ENCODE results near the gene TMEM119.
"Not testable (repeated sequence)": the region's sequence is repeated elsewhere in the genome, so short reads cannot be mapped to it uniquely, and the experiment has no call there.

Gene TMEM119

DNA sequence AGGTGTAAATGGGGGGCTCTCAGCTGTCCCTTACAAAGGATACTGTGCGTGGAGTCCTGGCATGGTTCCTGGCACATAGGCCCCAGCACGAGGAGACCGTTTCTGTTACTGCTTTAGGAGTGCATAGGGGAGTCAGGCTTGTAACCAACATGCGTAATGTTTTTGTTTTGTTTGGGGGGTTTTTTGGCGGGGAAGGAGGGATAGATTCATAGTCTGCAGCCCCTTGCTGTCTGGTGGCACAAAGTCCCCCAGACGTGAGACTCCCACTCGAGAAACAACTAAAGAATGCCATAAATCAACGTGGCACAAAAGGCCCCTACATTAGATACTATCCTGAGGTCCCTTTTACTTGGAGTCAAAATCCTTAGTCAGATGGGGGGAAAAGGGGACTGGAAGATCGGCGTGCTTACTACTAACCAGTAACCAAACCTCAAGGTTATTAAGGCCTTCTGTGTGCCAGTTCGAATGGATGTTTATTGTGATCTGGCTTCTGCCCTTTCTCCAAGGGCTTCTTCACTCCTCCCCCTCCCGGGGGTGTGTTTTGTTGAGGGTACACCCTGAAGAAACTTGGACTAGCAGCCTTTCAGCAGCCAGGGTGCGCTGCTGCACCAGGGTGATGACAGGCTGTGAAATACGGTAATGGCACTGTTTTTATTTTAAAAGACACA lies 34.6 kb downstream of the TMEM119 start:
- DNase-seq = peak; percentile 63

DNA sequence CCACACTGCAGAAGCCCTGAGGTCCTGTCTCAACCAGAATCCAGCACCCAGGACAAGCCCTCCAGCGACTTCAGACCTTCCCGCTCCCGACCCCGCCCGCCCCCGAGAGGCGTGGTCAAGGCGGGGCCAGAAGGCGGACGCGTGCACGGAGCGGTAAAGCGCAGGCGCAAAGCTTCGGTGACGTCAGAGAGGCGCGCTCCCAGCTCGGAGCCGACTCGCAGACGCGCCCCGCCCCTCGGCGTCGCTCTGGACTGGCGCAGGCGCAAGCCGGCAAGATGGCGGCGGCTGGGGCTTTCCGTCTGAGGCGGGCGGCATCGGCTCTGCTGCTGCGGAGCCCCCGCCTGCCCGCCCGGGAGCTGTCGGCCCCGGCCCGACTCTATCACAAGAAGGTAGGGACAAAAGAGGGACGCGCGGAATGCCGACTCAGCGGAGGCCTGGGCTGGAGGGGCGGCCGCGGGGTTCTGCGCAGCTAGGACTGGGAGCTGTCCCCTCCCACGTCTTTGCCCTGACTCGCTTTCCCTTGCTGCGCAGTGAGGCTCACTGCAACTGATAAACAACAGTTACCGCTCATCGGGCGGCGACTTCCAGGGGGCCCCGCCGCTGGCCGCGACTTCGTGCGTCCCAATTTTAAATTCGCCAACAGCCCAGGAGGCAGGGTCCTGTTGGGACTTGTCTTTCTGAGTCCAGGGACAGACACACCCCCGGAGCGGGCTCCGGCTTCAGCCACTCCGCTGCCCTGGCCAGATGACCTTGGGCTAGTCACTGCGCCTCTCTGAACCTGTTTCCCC lies 35.3 kb downstream of the TMEM119 start, which contains the start of gene ISCU:
TSS of gene ISCU (plus strand) at position 249 of the 788 bp plus-strand sequence. CDS start at position 276, 27 bp downstream.
- DNase-seq = peak; percentile 94

DNA sequence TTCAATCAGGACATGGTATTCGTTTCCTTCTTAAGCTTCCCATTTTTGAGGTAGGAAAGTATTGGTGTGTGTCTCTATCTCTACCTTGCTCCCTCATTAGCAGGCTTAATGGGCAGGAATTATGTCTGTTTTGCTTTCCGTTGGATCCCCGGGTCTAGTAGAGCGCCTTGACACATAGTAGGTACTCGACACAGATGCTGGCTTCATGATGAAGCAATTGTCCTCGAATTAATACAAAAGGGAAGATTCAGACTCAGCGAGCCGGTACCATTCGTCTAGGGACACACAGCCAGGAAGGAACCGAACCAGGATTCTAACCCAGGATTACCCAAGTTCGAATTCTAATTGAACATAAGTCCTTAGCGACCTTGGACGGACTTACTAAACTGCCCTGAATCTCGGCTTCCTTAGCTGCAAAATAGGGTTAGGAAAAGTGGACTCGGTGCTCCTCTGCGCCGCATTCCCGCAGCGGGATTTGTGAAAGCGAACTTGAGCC lies 36.0 kb downstream of the TMEM119 start:
- DNase-seq = no peak

DNA sequence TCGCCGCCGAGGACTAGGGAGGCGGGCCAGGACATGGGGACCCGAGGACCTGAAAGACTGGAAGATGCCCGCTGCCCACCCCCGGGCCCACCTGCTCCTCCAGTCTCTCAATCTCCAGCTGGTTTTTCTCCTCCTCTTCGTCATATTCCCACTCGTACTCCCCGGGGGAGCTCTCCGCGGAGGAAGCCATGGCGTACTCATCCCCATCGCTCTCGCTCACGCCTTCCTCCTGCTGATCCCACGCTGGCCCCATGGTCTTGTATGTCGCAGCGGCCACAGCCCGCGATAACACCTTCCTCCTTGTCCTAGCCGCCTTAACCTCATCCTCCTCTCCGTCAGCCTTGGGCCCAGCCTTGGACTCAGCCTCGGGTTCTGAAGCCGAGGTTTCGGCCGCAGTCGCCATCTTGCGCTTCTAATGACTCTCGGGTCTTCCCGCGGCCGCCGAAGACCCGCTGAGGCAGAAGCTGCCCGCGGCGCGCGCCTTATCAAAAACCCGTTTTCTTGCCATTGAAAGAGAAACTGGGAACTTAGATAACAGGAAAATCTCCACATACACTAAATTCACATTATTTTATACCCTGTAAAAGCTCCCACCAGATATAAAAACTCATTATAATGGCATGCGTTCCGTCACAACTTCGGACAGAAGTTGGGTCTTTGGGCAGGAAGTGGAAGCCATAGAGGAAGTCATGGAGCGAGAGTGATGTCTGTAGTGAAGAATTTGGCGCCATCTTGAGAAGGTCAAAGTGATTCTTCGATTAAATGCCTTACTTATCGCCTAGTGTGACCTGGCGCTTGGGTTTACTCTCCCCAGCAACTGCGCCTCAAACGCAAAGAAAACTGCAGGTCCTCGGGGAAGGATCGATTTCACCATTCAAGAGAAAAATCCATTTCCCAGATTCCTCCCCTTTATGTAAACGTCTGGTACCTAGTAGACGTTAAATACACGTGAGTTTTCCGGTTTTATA lies 36.8 kb downstream of the TMEM119 start, which contains the start of gene SART3:
TSS of gene SART3 (minus strand) at position 422 of the 968 bp plus-strand sequence. CDS start at position 403, 19 bp downstream.
- DNase-seq = peak; percentile 96

DNA sequence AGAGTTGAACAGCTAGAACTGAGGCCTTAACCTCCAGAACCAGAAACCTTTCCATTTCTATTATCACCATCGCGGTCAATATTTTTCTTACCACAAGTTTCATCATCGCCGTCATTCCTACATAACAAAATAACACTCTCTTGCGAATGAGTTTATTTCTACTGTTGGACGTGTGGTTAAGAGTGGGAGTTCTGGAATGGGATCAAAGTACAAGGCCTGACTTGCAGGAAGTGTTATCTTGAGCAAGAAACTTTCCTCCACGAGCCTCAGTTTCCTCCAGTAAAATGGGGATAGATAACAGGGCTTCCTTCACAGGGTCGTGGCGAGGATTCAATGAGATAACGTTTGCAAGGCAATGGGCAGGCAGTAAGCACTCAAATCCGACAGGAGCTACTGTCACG lies 37.6 kb downstream of the TMEM119 start:
- DNase-seq = no peak

DNA sequence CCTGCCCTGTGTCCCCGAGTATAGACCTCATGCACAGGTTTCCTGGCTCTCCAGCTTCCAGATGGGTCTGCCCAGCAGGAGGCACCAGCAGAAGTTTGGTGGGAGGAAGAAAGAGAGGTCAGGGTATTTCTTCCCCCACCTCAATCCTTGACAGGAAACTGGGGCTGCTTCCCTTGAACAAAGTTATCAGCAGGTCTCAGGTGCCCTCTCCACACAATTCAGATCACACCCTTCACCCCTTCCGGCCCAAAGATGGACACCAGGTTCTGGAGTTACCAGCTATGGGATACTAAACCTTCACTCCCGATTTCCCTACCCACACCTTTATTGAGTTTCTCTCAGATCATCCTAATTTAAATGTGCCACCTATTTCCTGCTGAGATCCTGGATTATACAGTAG lies 38.1 kb downstream of the TMEM119 start:
- DNase-seq = no peak

DNA sequence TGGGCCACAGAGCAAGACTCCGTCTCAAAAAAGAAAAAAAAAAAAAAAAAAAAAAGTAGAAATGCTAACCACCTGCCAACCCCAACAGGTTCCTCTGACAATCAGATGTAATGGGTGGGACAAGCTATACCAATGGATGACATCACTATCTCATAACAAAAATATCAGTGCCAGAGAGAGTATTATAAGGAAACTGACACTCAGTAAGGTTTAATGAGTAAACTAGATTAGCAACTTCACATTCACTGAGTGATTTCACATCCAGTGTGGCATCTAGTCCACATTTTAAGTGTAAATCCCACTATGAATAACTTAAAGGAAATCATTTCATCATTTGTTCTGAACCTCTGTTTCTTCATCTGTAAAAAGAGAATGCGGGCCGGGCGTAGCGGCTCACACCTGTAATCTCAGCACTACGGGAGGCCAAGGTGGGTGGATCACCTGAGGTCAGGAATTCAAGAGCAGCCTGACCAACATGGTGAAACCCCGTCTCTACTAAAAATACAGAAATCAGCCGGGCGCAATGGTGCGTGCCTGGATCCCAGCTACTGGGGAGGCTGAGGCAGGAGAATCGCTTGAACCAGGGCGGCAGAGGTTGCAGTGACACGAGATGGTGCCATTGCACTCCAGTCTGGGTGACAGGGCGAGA lies 38.8 kb downstream of the TMEM119 start:
- no peak for DNase-seq

DNA sequence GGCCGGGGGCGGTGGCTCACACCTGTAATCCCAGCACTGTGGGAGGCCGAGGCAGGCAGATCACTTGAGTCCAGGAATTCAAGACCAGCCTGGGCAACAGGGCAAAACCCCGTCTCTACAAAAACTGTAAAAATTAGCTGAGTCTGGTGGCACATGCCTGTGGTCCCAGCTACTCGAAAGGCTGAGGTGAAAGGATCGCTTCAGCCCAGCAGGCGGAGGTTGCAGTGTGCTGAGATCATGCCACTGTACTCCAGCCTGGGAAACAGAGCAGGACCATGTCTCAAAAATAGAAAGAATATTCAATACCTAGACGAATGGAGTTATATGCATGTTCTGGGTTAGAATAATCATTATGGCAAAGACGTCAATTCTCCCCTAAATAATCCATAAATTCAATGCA lies 42.5 kb downstream of the TMEM119 start:
- DNase-seq = not testable (repeated sequence)

DNA sequence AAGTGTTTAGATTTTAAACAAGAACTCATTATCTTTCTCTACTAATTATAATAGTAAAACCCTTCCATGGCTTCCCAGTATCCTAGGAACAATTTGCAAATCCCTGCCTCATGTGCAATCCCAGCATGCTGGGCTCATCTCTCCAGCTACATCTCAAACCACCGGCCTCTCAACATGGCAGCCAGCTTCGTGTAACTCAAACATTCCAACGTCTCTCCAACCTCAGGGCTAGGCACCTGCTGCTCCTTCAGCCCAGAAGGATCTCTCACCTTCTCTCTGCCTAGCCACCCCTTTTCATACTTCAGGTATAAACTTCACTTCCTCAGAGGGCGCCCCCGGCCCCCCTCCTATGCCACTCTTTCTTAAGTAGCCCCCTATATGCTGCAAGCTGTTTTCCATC lies 44.1 kb downstream of the TMEM119 start:
- no peak for DNase-seq

DNA sequence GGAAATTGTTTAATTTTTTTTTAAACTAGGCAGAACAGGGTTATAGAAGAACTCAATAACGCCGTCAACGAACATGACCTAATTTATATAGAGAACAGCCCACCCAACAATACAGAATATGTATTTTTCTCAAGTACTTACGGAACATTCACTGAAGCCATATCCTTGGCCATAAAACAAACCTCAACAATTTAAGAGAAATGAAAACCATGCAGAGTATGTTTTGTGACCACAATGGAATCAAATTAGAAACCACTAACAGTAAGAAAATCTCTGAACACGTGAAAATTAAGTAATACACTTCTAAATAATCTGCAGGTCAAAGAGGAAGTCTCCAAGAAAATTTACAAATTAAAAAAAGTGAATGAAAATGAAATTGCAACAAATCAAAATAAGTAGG lies 46.3 kb downstream of the TMEM119 start:
- no peak for DNase-seq

DNA sequence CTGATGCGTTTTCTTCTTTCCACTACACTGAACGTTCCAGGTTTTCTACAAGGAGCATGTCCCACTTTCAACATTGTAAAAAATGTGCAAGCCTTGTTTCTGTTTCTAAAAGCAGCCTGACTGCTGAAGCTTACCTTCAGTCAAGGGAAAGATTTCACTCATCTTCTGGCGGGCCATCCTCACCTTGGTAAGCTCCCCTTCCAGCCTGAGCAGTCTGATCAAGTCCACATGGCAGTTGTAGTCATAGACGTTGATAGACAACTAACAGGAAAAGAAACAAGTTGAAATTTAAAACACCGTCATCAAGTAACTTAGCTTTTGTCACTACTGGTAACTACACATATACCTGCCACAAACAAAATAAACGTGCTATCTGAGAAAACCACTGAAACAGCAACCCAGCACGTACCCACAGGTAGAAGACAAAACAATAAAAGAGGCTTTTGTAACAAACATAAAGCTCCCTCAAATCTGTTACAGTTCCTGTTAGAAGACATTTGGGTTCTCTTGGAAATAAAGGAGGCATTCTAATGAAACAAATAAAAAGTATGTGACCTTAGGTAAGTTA lies 48.8 kb downstream of the TMEM119 start:
- no peak for DNase-seq

DNA sequence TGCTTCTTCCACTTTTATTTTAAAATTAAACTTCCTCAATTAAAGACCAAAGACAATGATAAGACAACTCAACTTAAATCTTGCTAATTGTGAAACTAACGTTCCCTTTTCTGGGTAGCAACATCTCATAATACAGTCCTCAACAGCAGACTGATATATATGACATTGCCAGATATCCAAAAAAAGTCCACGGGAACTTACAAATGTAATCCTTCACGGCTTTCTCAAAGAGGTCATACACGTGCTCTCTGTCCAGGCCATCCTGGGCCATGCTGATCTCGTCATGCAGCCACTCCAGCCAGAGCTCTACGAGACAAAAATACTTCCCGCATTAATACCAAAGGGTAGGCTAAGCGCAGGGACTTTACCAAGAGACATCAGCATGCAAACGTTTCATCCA lies 50.2 kb downstream of the TMEM119 start:
- DNase-seq = no peak

DNA sequence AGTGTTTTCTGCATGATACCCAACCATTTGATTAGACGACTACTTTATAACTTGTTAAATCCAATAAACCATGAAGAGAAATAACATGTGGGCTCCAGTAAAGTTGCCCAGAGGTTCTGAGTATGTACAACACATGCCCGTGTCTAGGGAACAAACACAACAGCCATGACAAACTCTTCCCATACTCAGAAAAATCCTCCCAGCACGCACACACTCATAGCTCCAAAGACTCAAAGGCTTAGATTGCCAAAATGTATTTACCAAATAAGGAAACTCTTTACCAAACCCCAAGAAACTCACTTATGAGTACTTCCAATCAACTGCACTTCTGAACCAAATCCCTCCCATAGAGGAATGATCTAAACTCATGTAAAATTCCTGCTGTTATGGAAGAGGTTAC lies 54.2 kb downstream of the TMEM119 start:
- DNase-seq = no peak

DNA sequence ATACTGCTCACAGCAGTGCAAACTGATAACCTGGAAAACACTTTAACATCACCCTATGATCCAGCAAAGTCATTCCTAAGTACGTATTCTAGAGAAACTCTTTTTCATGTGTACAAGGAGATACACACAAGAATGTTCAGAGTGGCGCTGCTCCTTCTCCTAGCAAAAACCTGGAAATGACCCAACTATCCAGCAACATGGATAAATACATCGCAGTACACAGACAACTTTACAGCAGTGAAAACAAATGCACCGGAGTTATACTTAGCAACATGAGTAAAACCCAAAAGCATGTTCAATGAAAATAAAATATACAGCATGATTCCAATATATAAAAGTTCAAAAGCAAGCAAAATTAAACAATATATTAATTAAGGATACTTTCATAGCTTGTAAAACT lies 55.6 kb downstream of the TMEM119 start:
- no peak for DNase-seq

Measured in DMS79 treated with DMSO at 0.1 percent for 48 hours (cell line).